ENCODE measurements around the gene ZXDC.

Gene ZXDC

GRCh38 chr3:126412841-126413692 is 62.6 kb downstream of the ZXDC start:
- no peak for TF ChIP-seq CTCF (conservative IDR thresholded peaks at IDR 0.05; ENCODE audit: low read depth, low read length)
- no peak for DNase-seq (ENCODE audit: low read depth)
- H3K4me3 ChIP-seq (ENCODE audit: low read depth, low read length) = no peak overlapping the region

GRCh38 chr3:126408099-126408498 is 67.6 kb downstream of the ZXDC start:
- DNase-seq (ENCODE audit: low read depth) = no peak
- H3K4me3 ChIP-seq (ENCODE audit: low read depth, low read length) = no peak overlapping the region
- TF ChIP-seq CTCF (conservative IDR thresholded peaks at IDR 0.05; ENCODE audit: low read depth, low read length) = no peak

- H3K4me3 ChIP-seq (ENCODE audit: low read depth, low read length) = no peak overlapping the region
- no peak for DNase-seq (ENCODE audit: low read depth)
- no peak for TF ChIP-seq CTCF (conservative IDR thresholded peaks at IDR 0.05; ENCODE audit: low read depth, low read length)
Observed at GRCh38 chr3:126407412-126408044, 68.2 kb downstream of the ZXDC start.

GRCh38 chr3:126406389-126407296 is 69.0 kb downstream of the ZXDC start:
- no peak overlapping the region for H3K4me3 ChIP-seq (ENCODE audit: low read depth, low read length)
- no peak for DNase-seq (ENCODE audit: low read depth)
- TF ChIP-seq CTCF (conservative IDR thresholded peaks at IDR 0.05; ENCODE audit: low read depth, low read length) = no peak

GRCh38 chr3:126402666-126403302 is 72.9 kb downstream of the ZXDC start:
- no peak for TF ChIP-seq CTCF (conservative IDR thresholded peaks at IDR 0.05; ENCODE audit: low read depth, low read length)
- DNase-seq (ENCODE audit: low read depth) = no peak
- no peak overlapping the region for H3K4me3 ChIP-seq (ENCODE audit: low read depth, low read length)

GRCh38 chr3:126402178-126402577 is 73.5 kb downstream of the ZXDC start:
- no peak for DNase-seq (ENCODE audit: low read depth)
- TF ChIP-seq CTCF (conservative IDR thresholded peaks at IDR 0.05; ENCODE audit: low read depth, low read length) = no peak
- H3K4me3 ChIP-seq (ENCODE audit: low read depth, low read length) = no peak overlapping the region

Data from choroid plexus epithelial cell (primary cell).